ENCODE results near the gene KLF15.

KLF15 gene

GRCh38 chr3:126319701-126320295 is 37.4 kb downstream of the KLF15 start:
- no peak for DNase-seq

- DNase-seq, result no peak
Observed at GRCh38 chr3:126317029-126317996, 39.9 kb downstream of the KLF15 start.

- no peak for DNase-seq
Observed at GRCh38 chr3:126316501-126316939, 40.7 kb downstream of the KLF15 start.

GRCh38 chr3:126316031-126316461 is 41.2 kb downstream of the KLF15 start:
- no peak for DNase-seq

GRCh38 chr3:126314790-126315658 is 42.2 kb downstream of the KLF15 start:
- DNase-seq, result no peak

GRCh38 chr3:126314305-126314789 is 42.9 kb downstream of the KLF15 start:
- no peak for DNase-seq

- no peak for DNase-seq
Observed at GRCh38 chr3:126313580-126314304, 43.5 kb downstream of the KLF15 start.

GRCh38 chr3:126313166-126313565 is 44.0 kb downstream of the KLF15 start:
- no peak for DNase-seq

GRCh38 chr3:126312341-126312740 is 44.9 kb downstream of the KLF15 start:
- no peak for DNase-seq

- DNase-seq, result no peak
Observed at GRCh38 chr3:126311338-126311978, 45.8 kb downstream of the KLF15 start.

GRCh38 chr3:126310816-126311215 is 46.4 kb downstream of the KLF15 start:
- DNase-seq, result no peak

- DNase-seq, result no peak
Observed at GRCh38 chr3:126309861-126310655, 47.1 kb downstream of the KLF15 start.

GRCh38 chr3:126309165-126309564 is 48.0 kb downstream of the KLF15 start:
- no peak for DNase-seq

- DNase-seq, result no peak
Observed at GRCh38 chr3:126308394-126309125, 48.6 kb downstream of the KLF15 start.

- DNase-seq, result no peak
Observed at GRCh38 chr3:126307591-126308393, 49.4 kb downstream of the KLF15 start.

GRCh38 chr3:126306888-126307482 is 50.2 kb downstream of the KLF15 start:
- no peak for DNase-seq

- no peak for DNase-seq
Observed at GRCh38 chr3:126306397-126306796, 50.8 kb downstream of the KLF15 start.

- DNase-seq, result no peak
Observed at GRCh38 chr3:126305427-126305826, 51.8 kb downstream of the KLF15 start.

GRCh38 chr3:126304704-126305103 is 52.5 kb downstream of the KLF15 start:
- DNase-seq, result no peak

Data from SHP77 (cell line).